ENCODE data around the gene MEP1B. TPM values are rescaled to one million over a fixed set of nuclear protein-coding genes. Genes with fewer than 3 reads are reported as not detected.

Gene MEP1B
- total RNA-seq, 1 experiment from 2014 or later, result not detected

DNA sequence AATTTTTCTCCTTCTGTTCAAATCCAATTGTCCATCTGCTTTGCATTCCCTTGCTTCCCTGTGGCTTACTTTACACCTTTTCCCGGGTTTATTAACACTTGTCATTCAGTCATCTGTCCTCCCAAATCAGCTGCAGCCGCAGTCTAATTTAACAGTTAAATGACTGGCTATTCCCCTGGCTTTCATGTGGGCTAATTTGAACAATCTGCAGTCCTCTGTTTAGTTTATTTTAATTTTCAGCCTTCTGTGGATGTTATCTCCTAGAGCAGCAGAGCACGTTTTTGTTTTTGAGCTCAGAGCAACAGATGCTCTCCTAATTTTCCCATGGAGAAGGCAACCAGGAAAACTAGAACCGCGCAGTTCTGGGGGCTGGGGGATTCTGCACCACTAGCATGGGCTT lies 55.0 kb downstream of the MEP1B start:
- no peak for DNase-seq
- H3K9me3 Mint-ChIP-seq (ENCODE audit: low read depth, unreplicated experiment), result no peaks in the 10 kb centered on the region
- H3K4me1 Mint-ChIP-seq (ENCODE audit: low read depth, unreplicated experiment), result no peaks in the 10 kb centered on the region
- intact Hi-C loops (cut with micrococcal nuclease; ENCODE audit: unreplicated experiment), result no loop called here
- no peaks in the 10 kb centered on the region for H3K27me3 Mint-ChIP-seq (ENCODE audit: unreplicated experiment)
- H3K27ac Mint-ChIP-seq (ENCODE audit: unreplicated experiment), result no peak overlapping the region
- TF ChIP-seq, protein P1, sequence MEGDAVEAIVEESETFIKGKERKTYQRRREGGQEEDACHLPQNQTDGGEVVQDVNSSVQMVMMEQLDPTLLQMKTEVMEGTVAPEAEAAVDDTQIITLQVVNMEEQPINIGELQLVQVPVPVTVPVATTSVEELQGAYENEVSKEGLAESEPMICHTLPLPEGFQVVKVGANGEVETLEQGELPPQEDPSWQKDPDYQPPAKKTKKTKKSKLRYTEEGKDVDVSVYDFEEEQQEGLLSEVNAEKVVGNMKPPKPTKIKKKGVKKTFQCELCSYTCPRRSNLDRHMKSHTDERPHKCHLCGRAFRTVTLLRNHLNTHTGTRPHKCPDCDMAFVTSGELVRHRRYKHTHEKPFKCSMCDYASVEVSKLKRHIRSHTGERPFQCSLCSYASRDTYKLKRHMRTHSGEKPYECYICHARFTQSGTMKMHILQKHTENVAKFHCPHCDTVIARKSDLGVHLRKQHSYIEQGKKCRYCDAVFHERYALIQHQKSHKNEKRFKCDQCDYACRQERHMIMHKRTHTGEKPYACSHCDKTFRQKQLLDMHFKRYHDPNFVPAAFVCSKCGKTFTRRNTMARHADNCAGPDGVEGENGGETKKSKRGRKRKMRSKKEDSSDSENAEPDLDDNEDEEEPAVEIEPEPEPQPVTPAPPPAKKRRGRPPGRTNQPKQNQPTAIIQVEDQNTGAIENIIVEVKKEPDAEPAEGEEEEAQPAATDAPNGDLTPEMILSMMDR (IDR thresholded peaks at IDR 0.05; ENCODE audit: unreplicated experiment), result no peak
- no peak overlapping the region for H3K4me3 Mint-ChIP-seq (ENCODE audit: low read depth, unreplicated experiment)
- no TSS peak for BruUV-seq (replicated peaks)
- no peaks in the 10 kb centered on the region for H3K36me3 Mint-ChIP-seq (ENCODE audit: insufficient read depth, unreplicated experiment)
- CTCF ChIA-PET, result no interaction called here

DNA sequence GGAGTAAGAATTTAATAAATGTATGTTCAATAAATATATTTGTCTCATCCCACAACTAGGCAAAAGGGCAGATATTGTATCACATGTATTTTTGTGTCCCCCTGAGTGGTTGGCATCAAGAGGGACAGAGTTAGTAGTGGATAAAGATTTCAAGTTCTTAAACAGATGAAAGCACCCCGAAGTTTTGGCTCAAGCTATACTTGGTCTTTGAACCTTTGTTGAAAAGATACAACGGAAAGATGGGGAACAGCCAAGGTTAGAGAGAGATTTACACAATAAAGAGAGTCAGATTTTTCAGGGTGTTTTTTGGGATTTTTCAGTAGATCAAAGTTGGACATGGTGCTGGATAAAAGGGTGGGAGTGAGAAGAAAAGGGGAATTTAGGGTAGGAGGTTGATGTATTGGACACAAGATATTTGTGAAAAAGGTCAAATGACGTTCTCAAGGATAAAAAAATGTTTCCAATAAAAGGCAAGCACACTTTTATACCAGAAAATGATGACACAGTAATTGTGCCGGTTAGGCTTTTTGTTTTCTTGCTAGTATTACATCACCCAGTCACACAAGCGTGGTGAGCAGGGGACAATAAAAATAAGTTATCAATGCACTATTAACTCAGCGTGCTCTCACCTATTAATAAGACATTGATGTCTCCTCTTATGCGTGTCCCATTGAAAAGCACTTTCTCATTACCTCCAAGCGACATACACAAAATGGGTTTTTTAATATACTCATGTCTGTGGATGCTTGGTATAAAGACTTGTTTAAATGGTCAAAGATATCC lies 59.5 kb downstream of the MEP1B start:
- Mint-ChIP-seq H3K4me1 (ENCODE audit: low read depth, unreplicated experiment) (no peaks in the 10 kb centered on the region), H3K27me3 (ENCODE audit: unreplicated experiment) (no peaks in the 10 kb centered on the region), H3K36me3 (ENCODE audit: insufficient read depth, unreplicated experiment) (no peaks in the 10 kb centered on the region), H3K27ac (ENCODE audit: unreplicated experiment) (no peak overlapping the region), H3K9me3 (ENCODE audit: low read depth, unreplicated experiment) (no peaks in the 10 kb centered on the region), H3K4me3 (ENCODE audit: low read depth, unreplicated experiment) (no peak overlapping the region)
- DNase-seq, result no peak
- intact Hi-C loops (cut with micrococcal nuclease; ENCODE audit: unreplicated experiment), result no loop called here
- BruUV-seq (replicated peaks), result no TSS peak
- TF ChIP-seq, protein P1 (IDR thresholded peaks at IDR 0.05; ENCODE audit: unreplicated experiment), result no peak
- CTCF ChIA-PET, result no interaction called here

DNA sequence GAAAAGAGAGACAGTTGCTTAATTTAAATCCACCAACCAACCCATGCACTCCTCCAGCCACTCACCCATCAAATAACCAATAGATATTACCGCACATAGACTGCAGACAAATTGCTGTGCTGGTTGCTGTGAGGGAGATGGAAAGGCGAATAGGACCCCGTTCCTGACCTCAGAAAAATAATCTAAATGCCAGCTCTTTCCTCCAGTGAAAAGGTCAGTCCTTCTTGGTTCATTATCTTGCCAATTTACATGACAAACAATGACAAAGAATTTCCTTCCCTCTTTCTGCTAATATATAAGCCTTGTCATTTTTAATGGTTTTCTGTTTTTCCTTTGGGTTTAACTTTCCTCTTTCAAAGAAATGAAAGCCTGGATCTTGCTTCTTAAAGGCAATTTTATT lies 61.6 kb downstream of the MEP1B start:
- no TSS peak for BruUV-seq (replicated peaks)
- CTCF ChIA-PET, result no interaction called here
- Mint-ChIP-seq H3K27ac (ENCODE audit: unreplicated experiment) (no peak overlapping the region), H3K36me3 (ENCODE audit: insufficient read depth, unreplicated experiment) (no peaks in the 10 kb centered on the region), H3K4me1 (ENCODE audit: low read depth, unreplicated experiment) (no peaks in the 10 kb centered on the region), H3K27me3 (ENCODE audit: unreplicated experiment) (no peaks in the 10 kb centered on the region), H3K9me3 (ENCODE audit: low read depth, unreplicated experiment) (no peaks in the 10 kb centered on the region), H3K4me3 (ENCODE audit: low read depth, unreplicated experiment) (no peak overlapping the region)
- no peak for DNase-seq
- TF ChIP-seq, protein P1 (IDR thresholded peaks at IDR 0.05; ENCODE audit: unreplicated experiment), result no peak
- intact Hi-C loops (cut with micrococcal nuclease; ENCODE audit: unreplicated experiment), result loop anchor here (1.0 kb wide), 1 partner anchor 40 kb away; no protein-coding TSS in a partner anchor

DNA sequence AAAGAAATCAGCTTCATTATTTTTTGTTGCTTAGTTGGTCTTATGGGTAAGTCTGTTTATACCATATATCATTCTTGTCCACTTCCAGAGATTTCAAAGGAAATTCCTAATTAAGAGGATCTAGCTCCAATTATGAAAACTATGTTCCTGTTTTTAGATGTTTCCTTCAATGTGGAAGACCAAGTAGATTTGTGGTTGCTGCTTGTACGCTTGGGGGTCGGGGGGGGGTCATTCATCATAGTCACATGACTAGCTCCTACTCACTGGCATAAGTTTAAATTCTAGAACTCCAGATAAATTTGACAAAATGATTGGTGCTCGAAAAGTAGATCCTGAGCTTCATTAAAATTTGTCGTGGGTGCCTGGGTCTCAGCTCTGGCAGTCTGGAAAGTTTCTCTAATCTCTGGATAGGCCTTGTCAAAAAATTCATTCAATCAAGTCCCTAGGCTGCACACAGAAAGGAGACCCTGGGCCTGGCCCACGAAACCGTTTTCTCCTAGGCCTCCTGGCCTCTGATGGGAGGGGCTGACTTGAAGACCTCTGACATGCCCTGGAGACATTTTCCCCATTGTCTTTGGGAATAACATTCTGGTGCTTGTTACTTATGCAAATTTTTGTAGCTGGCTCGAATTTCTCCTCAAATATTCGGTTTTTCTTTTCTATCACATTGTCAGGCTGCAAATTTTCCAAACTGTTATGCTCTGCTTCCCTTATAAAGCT lies 62.5 kb downstream of the MEP1B start:
- TF ChIP-seq, protein P1 (IDR thresholded peaks at IDR 0.05; ENCODE audit: unreplicated experiment), result no peak
- H3K4me1 Mint-ChIP-seq (ENCODE audit: low read depth, unreplicated experiment), result no peaks in the 10 kb centered on the region
- CTCF ChIA-PET, result no interaction called here
- no peak overlapping the region for H3K27ac Mint-ChIP-seq (ENCODE audit: unreplicated experiment)
- no peaks in the 10 kb centered on the region for H3K27me3 Mint-ChIP-seq (ENCODE audit: unreplicated experiment)
- DNase-seq, result no peak
- no peak overlapping the region for H3K4me3 Mint-ChIP-seq (ENCODE audit: low read depth, unreplicated experiment)
- intact Hi-C loops (cut with micrococcal nuclease; ENCODE audit: unreplicated experiment), result no loop called here
- no peaks in the 10 kb centered on the region for H3K36me3 Mint-ChIP-seq (ENCODE audit: insufficient read depth, unreplicated experiment)
- no TSS peak for BruUV-seq (replicated peaks)
- no peaks in the 10 kb centered on the region for H3K9me3 Mint-ChIP-seq (ENCODE audit: low read depth, unreplicated experiment)
